ENCODE measurements around the gene CFAP126.

DNA sequence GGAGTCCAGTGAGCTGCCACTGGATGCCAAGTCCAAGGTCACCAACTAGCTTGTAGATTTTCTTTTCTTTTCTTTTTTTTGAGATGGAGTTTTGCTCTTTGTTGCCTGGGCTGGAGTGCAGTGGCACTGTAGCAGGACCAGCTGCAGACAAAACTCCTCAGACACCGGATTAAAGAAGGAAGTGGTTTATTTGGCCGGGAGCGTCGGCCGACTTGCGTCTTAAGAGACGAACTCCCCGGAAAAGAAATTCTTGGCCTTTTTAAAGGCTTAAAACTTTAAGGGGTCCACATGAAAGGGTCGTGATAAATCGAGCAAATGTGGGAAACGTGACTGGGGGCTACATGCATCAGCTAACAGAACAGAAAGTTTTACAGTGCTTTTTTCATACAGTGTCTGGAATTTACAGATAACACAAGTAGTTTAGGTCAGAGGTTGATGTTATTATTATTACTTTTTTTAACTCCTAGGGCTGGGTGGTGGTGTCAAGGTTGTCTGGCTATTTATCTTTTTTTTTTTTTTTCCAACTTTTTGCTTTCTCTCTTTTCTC is 36.4 kb upstream of the CFAP126 start:
- TF ChIP-seq, protein P1, sequence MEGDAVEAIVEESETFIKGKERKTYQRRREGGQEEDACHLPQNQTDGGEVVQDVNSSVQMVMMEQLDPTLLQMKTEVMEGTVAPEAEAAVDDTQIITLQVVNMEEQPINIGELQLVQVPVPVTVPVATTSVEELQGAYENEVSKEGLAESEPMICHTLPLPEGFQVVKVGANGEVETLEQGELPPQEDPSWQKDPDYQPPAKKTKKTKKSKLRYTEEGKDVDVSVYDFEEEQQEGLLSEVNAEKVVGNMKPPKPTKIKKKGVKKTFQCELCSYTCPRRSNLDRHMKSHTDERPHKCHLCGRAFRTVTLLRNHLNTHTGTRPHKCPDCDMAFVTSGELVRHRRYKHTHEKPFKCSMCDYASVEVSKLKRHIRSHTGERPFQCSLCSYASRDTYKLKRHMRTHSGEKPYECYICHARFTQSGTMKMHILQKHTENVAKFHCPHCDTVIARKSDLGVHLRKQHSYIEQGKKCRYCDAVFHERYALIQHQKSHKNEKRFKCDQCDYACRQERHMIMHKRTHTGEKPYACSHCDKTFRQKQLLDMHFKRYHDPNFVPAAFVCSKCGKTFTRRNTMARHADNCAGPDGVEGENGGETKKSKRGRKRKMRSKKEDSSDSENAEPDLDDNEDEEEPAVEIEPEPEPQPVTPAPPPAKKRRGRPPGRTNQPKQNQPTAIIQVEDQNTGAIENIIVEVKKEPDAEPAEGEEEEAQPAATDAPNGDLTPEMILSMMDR (IDR thresholded peaks at IDR 0.05), result no peak
- TF ChIP-seq POLR2AphosphoS5 (IDR thresholded peaks at IDR 0.05), result no peak
- TF ChIP-seq POLR2A (IDR thresholded peaks at IDR 0.05), result no peak

Measured in breast epithelium (tissue), 3 donors.